ENCODE measurements around the gene ZNF254. TPM values are rescaled to one million over a fixed set of nuclear protein-coding genes. Genes with fewer than 3 reads are reported as not detected.
"Not testable (repeated sequence)": the region's sequence is repeated elsewhere in the genome, so short reads cannot be mapped to it uniquely, and the experiment has no call there.

ZNF254 gene
- polyA plus RNA-seq, 1 of the 3 experiments (the other 2 are of a cell fraction): 3.1 TPM

- TF ChIP-seq MXI1 (IDR thresholded peaks at IDR 0.05; ENCODE audit: low read depth, low read length) (no peak), CTCF (IDR thresholded peaks at IDR 0.05) (no peak), PBX3 (IDR thresholded peaks at IDR 0.05) (no peak), FOXJ3 (CRISPR knock-in tag; IDR thresholded peaks at IDR 0.05) (no peak), SIN3A (IDR thresholded peaks at IDR 0.05; ENCODE audit: borderline replicate concordance, low read depth, low read length) (no peak), RAD21 (IDR thresholded peaks at IDR 0.05; ENCODE audit: low read length) (no peak)
Measured at GRCh38 chr19:24098359-24098758, 11.4 kb downstream of the ZNF254 start (continued).

GRCh38 chr19:24099829-24100228 lies 12.8 kb downstream of the ZNF254 start:
- no peak for DNase-seq
- Histone ChIP-seq H3K9me2 (no peaks in the 10 kb centered on the region), H3K27ac (ENCODE audit: low read depth in 2 of 2, low read length in 1 of 2) (no peak overlapping the region), H3K9me3 (peaks cover 4% of the 10 kb centered on the region; the same call in 1 of the 2 replicates), H3K36me3 (replicated peaks in 1 of 2; ENCODE audit: control insufficient read depth in 1 of 2, insufficient read depth in 2 of 2, low read length in 1 of 2) (peaks cover 16 to 86% of the 10 kb centered on the region in 2 experiments), H2AFZ (ENCODE audit: low read depth) (no peak overlapping the region), H4K20me1 (ENCODE audit: insufficient read depth) (peaks cover 17% of the 10 kb centered on the region; the same call in 1 of the 2 replicates), H3K9ac (no peak overlapping the region), H3K27me3 (ENCODE audit: insufficient read depth) (no peaks in the 10 kb centered on the region), H3K4me3 (ENCODE audit: low read depth in 2 of 2, low read length in 1 of 2) (no peak overlapping the region), H3F3A (replicated peaks; ENCODE audit: insufficient read depth) (peaks cover 11% of the 10 kb centered on the region), H3K4me2 (no peak overlapping the region), H3K79me2 (ENCODE audit: insufficient read depth) (peaks cover 99% of the 10 kb centered on the region), H3K4me1 (ENCODE audit: control insufficient read depth in 1 of 2, insufficient read depth in 2 of 2, low read depth in 1 of 2, low read length in 1 of 2) (peaks cover 0 to 5% of the 10 kb centered on the region in 2 experiments; a peak in 3 of 4 replicates)
- TF ChIP-seq ELF1 (IDR thresholded peaks at IDR 0.05) (no peak), GABPA (IDR thresholded peaks at IDR 0.05; ENCODE audit: low read depth) (no peak), EP300 (IDR thresholded peaks at IDR 0.05; ENCODE audit: borderline replicate concordance in 1 of 2, low read depth in 1 of 2, low read length in 1 of 2) (no peak), REST (IDR thresholded peaks at IDR 0.05; ENCODE audit: low read depth, low read length) (no peak), TCF12 (IDR thresholded peaks at IDR 0.05) (no peak), USF2 (IDR thresholded peaks at IDR 0.05; ENCODE audit: borderline replicate concordance, low read depth, low read length) (no peak), USF1 (IDR thresholded peaks at IDR 0.05; ENCODE audit: borderline replicate concordance, low read depth) (no peak), JUND (IDR thresholded peaks at IDR 0.05) (no peak), MXI1 (IDR thresholded peaks at IDR 0.05; ENCODE audit: low read depth, low read length) (no peak), MAX (IDR thresholded peaks at IDR 0.05; ENCODE audit: low read depth) (no peak), GATA2 (CRISPR knock-in tag; IDR thresholded peaks at IDR 0.05) (no peak), NRF1 (IDR thresholded peaks at IDR 0.05; ENCODE audit: low read depth, low read length) (no peak), TEAD4 (IDR thresholded peaks at IDR 0.05; ENCODE audit: borderline replicate concordance, insufficient read depth) (no peak)
- CTCF ChIA-PET: no interaction called here
- POLR2A ChIA-PET: no interaction called here

- Histone ChIP-seq H4K20me1 (ENCODE audit: insufficient read depth) (peaks cover 17% of the 10 kb centered on the region; the same call in 1 of the 2 replicates), H3F3A (replicated peaks; ENCODE audit: insufficient read depth) (peaks cover 11% of the 10 kb centered on the region), H3K79me2 (ENCODE audit: insufficient read depth) (peaks cover 99% of the 10 kb centered on the region), H3K36me3 (replicated peaks in 1 of 2; ENCODE audit: control insufficient read depth in 1 of 2, insufficient read depth in 2 of 2, low read length in 1 of 2) (peaks cover 24 to 87% of the 10 kb centered on the region in 2 experiments)
- 100% methylated on average over 2 of the region's 2 CpGs for WGBS (ENCODE audit: low lambda C conversion rate)
- H3K27ac ChIP-seq (ENCODE audit: low read depth in 2 of 2, low read length in 1 of 2); H3K4me2 ChIP-seq; H2AFZ ChIP-seq (ENCODE audit: low read depth); POLR2A ChIA-PET; H3K27me3 ChIP-seq (ENCODE audit: insufficient read depth); H3K4me1 ChIP-seq (ENCODE audit: control insufficient read depth in 1 of 2, insufficient read depth in 2 of 2, low read depth in 1 of 2, low read length in 1 of 2); H3K4me3 ChIP-seq (ENCODE audit: low read depth in 2 of 2, low read length in 1 of 2); H3K9me3 ChIP-seq; DNase-seq; H3K9ac ChIP-seq; H3K9me2 ChIP-seq; CTCF ChIA-PET: not testable (repeated sequence)
Measured at GRCh38 chr19:24100597-24100996, 13.6 kb downstream of the ZNF254 start.

Measured in SK-N-SH (cell line).